Adrenal gland (tissue), 5 donors: ENCODE measurements around the gene RPS6KA2.

Source experiments
- CTCF ChIP-seq, 6 experiments: fragments of 450-650 bp in 4 of 6; fragments of 200-600 bp in 2 of 6; sonication (generic) in 1 of 6; IDR thresholded peaks; 1 replicate in 5 of 6; 2 replicates in 1 of 6; pipeline versions ENCODE4 v1.5.1 to v1.8.0; 2016 to 2021; ENCODE audit warnings: antibody characterized with exemption in 6 of 6, mild to moderate bottlenecking in 2 of 6, moderate library complexity in 1 of 6
- POLR2A ChIP-seq, 2 donors: fragments of 450-650 bp; IDR thresholded peaks; one replicate each; pipeline ENCODE4 v1.6.1; 2017; ENCODE audit warnings: antibody characterized with exemption in 2 of 2, mild to moderate bottlenecking in 2 of 2, moderate library complexity in 1 of 2
- donor health status: DM: no; HTN: no; CAD: no.

- no peak for TF ChIP-seq POLR2A (IDR thresholded peaks at IDR 0.05)
- no peak for TF ChIP-seq CTCF (IDR thresholded peaks at IDR 0.05)
These were observed 110.7 kb downstream of the RPS6KA2 start for GRCh38 chr6:166516251-166516884.
